Tibial artery (tissue), 4 donors: ENCODE measurements around the gene ANOS1.

Experiments
- DNase-seq, 2 donors: peaks; one replicate each; pipeline ENCODE4 v3.0.0-alpha.2; 2019
- H3K27ac ChIP-seq, 2 donors: fragments of 200-600 bp; sonication (generic) in 1 of 2; 1 replicate in 1 of 2; 2 replicates in 1 of 2; pipeline ENCODE4 v1.5.1; 2018 to 2019; ENCODE audit warnings: mild to moderate bottlenecking in 1 of 2
- H3K27me3 ChIP-seq, 2 donors: fragments of 200-600 bp; sonication (generic) in 1 of 2; one replicate each; pipeline versions ENCODE4 v1.5.1 to v1.6.0; 2016 to 2019
- H3K36me3 ChIP-seq, 3 donors: fragments of 200-600 bp; sonication (generic) in 2 of 3; one replicate each; pipeline ENCODE4 v1.5.1; 2016 to 2019; ENCODE audit warnings: mild to moderate bottlenecking in 2 of 3
- H3K4me1 ChIP-seq, 4 donors: fragments of 200-600 bp; sonication (generic) in 2 of 4; 1 replicate in 3 of 4; 2 replicates in 1 of 4; pipeline ENCODE4 v1.5.1; 2016 to 2019
- H3K4me3 ChIP-seq, 2 donors: fragments of 200-600 bp; sonication (generic) in 1 of 2; 1 replicate in 1 of 2; 2 replicates in 1 of 2; pipeline ENCODE4 v1.5.1; 2018 to 2019; ENCODE audit warnings: mild to moderate bottlenecking in 2 of 2
- H3K9me3 ChIP-seq, 3 donors: fragments of 200-600 bp; sonication (generic) in 1 of 3; one replicate each; pipeline ENCODE4 v1.5.1; 2016 to 2019
- intact Hi-C: fragments of 100-400 bp; cut with DNase I; formaldehyde crosslinking; loops from one replicate; pipeline ENCODE4 v1.15.0; 2023; ENCODE audit warnings: low total_unique reads
- TF ChIP-seq, protein P1 (sequence below), 2 experiments: fragments of 200-600 bp in 1 of 2; fragments of 450-650 bp in 1 of 2; IDR thresholded peaks; one replicate each; pipeline ENCODE4 v1.5.1; 2017 to 2019; ENCODE audit warnings: antibody characterized with exemption in 2 of 2, mild to moderate bottlenecking in 1 of 2, moderate library complexity in 1 of 2

Gene ANOS1

DNA sequence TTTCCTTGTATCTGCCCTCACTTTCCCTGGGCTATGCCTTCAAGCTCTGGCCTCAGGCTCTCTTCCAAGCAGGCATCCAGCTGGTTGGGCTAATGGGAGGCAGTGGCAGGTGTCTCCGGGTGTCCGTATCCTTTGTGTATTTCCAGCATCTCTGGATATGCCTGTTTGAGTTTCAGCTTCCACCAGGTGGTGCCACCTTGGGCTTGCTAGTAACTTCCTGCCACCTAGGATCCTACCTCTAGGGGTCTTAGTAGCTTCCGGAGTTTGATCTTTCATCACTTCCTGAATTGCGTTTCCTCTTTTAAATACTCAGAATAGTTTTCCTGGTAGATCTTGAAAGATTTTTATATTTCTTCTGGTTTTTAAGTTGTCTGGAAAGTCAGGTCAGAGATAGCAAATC is 23.2 kb upstream of the ANOS1 start:
- H3K27me3 ChIP-seq: no peaks in the 10 kb centered on the region
- H3K9me3 ChIP-seq: no peaks in the 10 kb centered on the region
- no peak overlapping the region for H3K27ac ChIP-seq
- no peak for DNase-seq
- H3K4me1 ChIP-seq: no peaks in the 10 kb centered on the region
- intact Hi-C loops: no loop called here
- TF ChIP-seq, protein P1, sequence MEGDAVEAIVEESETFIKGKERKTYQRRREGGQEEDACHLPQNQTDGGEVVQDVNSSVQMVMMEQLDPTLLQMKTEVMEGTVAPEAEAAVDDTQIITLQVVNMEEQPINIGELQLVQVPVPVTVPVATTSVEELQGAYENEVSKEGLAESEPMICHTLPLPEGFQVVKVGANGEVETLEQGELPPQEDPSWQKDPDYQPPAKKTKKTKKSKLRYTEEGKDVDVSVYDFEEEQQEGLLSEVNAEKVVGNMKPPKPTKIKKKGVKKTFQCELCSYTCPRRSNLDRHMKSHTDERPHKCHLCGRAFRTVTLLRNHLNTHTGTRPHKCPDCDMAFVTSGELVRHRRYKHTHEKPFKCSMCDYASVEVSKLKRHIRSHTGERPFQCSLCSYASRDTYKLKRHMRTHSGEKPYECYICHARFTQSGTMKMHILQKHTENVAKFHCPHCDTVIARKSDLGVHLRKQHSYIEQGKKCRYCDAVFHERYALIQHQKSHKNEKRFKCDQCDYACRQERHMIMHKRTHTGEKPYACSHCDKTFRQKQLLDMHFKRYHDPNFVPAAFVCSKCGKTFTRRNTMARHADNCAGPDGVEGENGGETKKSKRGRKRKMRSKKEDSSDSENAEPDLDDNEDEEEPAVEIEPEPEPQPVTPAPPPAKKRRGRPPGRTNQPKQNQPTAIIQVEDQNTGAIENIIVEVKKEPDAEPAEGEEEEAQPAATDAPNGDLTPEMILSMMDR (IDR thresholded peaks at IDR 0.05): no peak
- no peak overlapping the region for H3K4me3 ChIP-seq
- H3K36me3 ChIP-seq: no peaks in the 10 kb centered on the region

DNA sequence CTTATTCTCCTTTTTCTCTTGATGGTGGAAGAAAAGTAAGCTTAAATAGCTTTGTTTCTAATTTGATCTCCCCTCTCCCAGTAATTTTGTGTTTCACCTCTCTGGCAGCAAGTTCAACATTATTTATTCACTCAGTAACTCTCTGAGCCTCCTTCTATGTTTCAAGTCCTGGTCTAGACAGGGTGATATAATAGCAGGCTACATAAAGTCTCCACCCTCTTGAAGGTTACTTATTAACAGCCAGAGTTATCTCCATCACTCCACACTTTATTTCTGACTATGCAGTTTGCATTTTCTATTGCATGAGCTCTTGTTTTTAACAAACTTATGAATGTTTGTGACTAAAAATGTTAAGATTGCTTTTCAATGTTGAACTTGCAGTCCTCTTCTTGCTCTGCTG is 17.8 kb upstream of the ANOS1 start:
- no peaks in the 10 kb centered on the region for H3K27me3 ChIP-seq
- H3K4me1 ChIP-seq: no peaks in the 10 kb centered on the region
- H3K36me3 ChIP-seq: no peaks in the 10 kb centered on the region
- intact Hi-C loops: loop anchor here (10.0 kb wide), 1 partner anchor 965 kb away; no protein-coding TSS in a partner anchor
- no peak overlapping the region for H3K4me3 ChIP-seq
- TF ChIP-seq, protein P1 (IDR thresholded peaks at IDR 0.05): no peak
- no peak for DNase-seq
- H3K27ac ChIP-seq: no peak overlapping the region
- H3K9me3 ChIP-seq: no peaks in the 10 kb centered on the region

GRCh38 chrX:8748855-8749254 is 16.9 kb upstream of the ANOS1 start:
- no peak for DNase-seq
- Histone ChIP-seq H3K36me3 (no peaks in the 10 kb centered on the region), H3K27ac (no peak overlapping the region), H3K9me3 (no peaks in the 10 kb centered on the region), H3K4me1 (no peaks in the 10 kb centered on the region), H3K27me3 (no peaks in the 10 kb centered on the region), H3K4me3 (no peak overlapping the region)
- intact Hi-C loops: loop anchor here (10.0 kb wide), 1 partner anchor 966 kb away; no protein-coding TSS in a partner anchor
- TF ChIP-seq, protein P1 (IDR thresholded peaks at IDR 0.05): peak; percentile 28 to 42

- peak in 1 of 2 donors; percentile 42 for DNase-seq
- no peak overlapping the region for H3K27ac ChIP-seq
- no peaks in the 10 kb centered on the region for H3K27me3 ChIP-seq
- H3K36me3 ChIP-seq: no peaks in the 10 kb centered on the region
- no peak overlapping the region for H3K4me3 ChIP-seq
- intact Hi-C loops: loop anchor here (10.0 kb wide), 1 partner anchor 972 kb away; no protein-coding TSS in a partner anchor
- no peaks in the 10 kb centered on the region for H3K4me1 ChIP-seq
- TF ChIP-seq, protein P1 (IDR thresholded peaks at IDR 0.05): peak in 1 of 2 experiments; percentile 42
- no peaks in the 10 kb centered on the region for H3K9me3 ChIP-seq
Measured at GRCh38 chrX:8743126-8743732, 11.3 kb upstream of the ANOS1 start.

- Histone ChIP-seq H3K4me3 (no peak overlapping the region), H3K9me3 (no peaks in the 10 kb centered on the region), H3K4me1 (no peaks in the 10 kb centered on the region), H3K27me3 (no peaks in the 10 kb centered on the region), H3K36me3 (no peaks in the 10 kb centered on the region), H3K27ac (no peak overlapping the region)
- TF ChIP-seq, protein P1 (IDR thresholded peaks at IDR 0.05): no peak
- intact Hi-C loops: loop anchor here (10.0 kb wide), 1 partner anchor 973 kb away; no protein-coding TSS in a partner anchor
- no peak for DNase-seq
Measured at GRCh38 chrX:8741981-8742380, 10.0 kb upstream of the ANOS1 start.
